Ectodermal cell (in vitro differentiated cells): ENCODE data around the gene FGFRL1.

Experiments used
- H3K27ac ChIP-seq: 2 replicates; pipeline ENCODE4 v1.7.0; 2013; ENCODE audit warnings: mild to moderate bottlenecking, low read depth, low read length; ENCODE audit not compliant: insufficient read depth, poor library complexity, severe bottlenecking
- H3K27me3 ChIP-seq: 2 replicates; pipeline ENCODE4 v1.7.0; 2013; ENCODE audit warnings: mild to moderate bottlenecking, low read length; ENCODE audit not compliant: insufficient read depth, control insufficient read depth, poor library complexity, severe bottlenecking
- H3K36me3 ChIP-seq: one replicate; pipeline ENCODE4 v1.7.0; 2013; ENCODE audit warnings: low read length; ENCODE audit not compliant: control insufficient read depth, insufficient read depth
- H3K4me1 ChIP-seq: one replicate; pipeline ENCODE4 v1.7.0; 2013; ENCODE audit warnings: low read length; ENCODE audit not compliant: control insufficient read depth, insufficient read depth
- H3K4me3 ChIP-seq: 2 replicates; pipeline ENCODE4 v1.7.0; 2013; ENCODE audit warnings: low read depth, low read length, control low read depth; ENCODE audit not compliant: insufficient read depth
- H3K9me3 ChIP-seq: 2 replicates; pipeline ENCODE4 v1.7.0; 2013; ENCODE audit warnings: mild to moderate bottlenecking, low read length, moderate library complexity; ENCODE audit not compliant: control insufficient read depth
- WGBS, 2 experiments: methylation state at CpG; one replicate each; pipeline ENCODE4 v1.1.7; 2013; ENCODE audit warnings: missing lambda C conversion rate in 2 of 2; 5-methylcytosine and 5-hydroxymethylcytosine counted together

FGFRL1 gene

GRCh38 chr4:1027915-1028238, 16.5 kb downstream of the FGFRL1 start:
- 76 to 81% methylated on average over 9 of the region's 9 CpGs for WGBS, 2 experiments
- H3K27ac ChIP-seq: no peak overlapping the region
- no peaks in the 10 kb centered on the region for H3K36me3 ChIP-seq
- peaks cover 11% of the 10 kb centered on the region for H3K4me1 ChIP-seq
- no peaks in the 10 kb centered on the region for H3K27me3 ChIP-seq
- no peak overlapping the region for H3K4me3 ChIP-seq
- no peaks in the 10 kb centered on the region for H3K9me3 ChIP-seq

- Histone ChIP-seq H3K4me1 (peaks cover 11% of the 10 kb centered on the region), H3K9me3 (no peaks in the 10 kb centered on the region), H3K36me3 (no peaks in the 10 kb centered on the region), H3K27me3 (no peaks in the 10 kb centered on the region), H3K4me3 (no peak overlapping the region), H3K27ac (no peak overlapping the region)
- WGBS, 2 experiments: 92% methylated on average over 36 of the region's 36 CpGs
These were observed 17.3 kb downstream of the FGFRL1 start for GRCh38 chr4:1028574-1029220.

GRCh38 chr4:1029529-1029928, 18.1 kb downstream of the FGFRL1 start:
- H3K27me3 ChIP-seq: no peaks in the 10 kb centered on the region
- 95 to 96% methylated on average over 17 of the region's 17 CpGs for WGBS, 2 experiments
- H3K27ac ChIP-seq: no peak overlapping the region
- no peaks in the 10 kb centered on the region for H3K9me3 ChIP-seq
- no peak overlapping the region for H3K4me3 ChIP-seq
- H3K36me3 ChIP-seq: no peaks in the 10 kb centered on the region
- peaks cover 11% of the 10 kb centered on the region for H3K4me1 ChIP-seq

GRCh38 chr4:1030031-1030430, 18.6 kb downstream of the FGFRL1 start:
- H3K36me3 ChIP-seq: no peaks in the 10 kb centered on the region
- peaks cover 11% of the 10 kb centered on the region for H3K4me1 ChIP-seq
- H3K9me3 ChIP-seq: no peaks in the 10 kb centered on the region
- no peak overlapping the region for H3K27ac ChIP-seq
- no peak overlapping the region for H3K4me3 ChIP-seq
- WGBS, 2 experiments: 81% methylated on average over 12 of the region's 12 CpGs
- H3K27me3 ChIP-seq: no peaks in the 10 kb centered on the region

- Histone ChIP-seq H3K9me3 (no peaks in the 10 kb centered on the region), H3K4me1 (peaks cover 11% of the 10 kb centered on the region), H3K36me3 (no peaks in the 10 kb centered on the region), H3K4me3 (no peak overlapping the region), H3K27ac (no peak overlapping the region), H3K27me3 (no peaks in the 10 kb centered on the region)
- WGBS, 2 experiments: 80 to 83% methylated on average over 16 of the region's 16 CpGs
These were observed 19.1 kb downstream of the FGFRL1 start for GRCh38 chr4:1030559-1030958.

- H3K36me3 ChIP-seq: no peaks in the 10 kb centered on the region
- no peak overlapping the region for H3K27ac ChIP-seq
- no peak overlapping the region for H3K4me3 ChIP-seq
- H3K4me1 ChIP-seq: peaks cover 15% of the 10 kb centered on the region
- 93% methylated on average over 8 of the region's 8 CpGs for WGBS, 2 experiments
- no peaks in the 10 kb centered on the region for H3K9me3 ChIP-seq
- H3K27me3 ChIP-seq: no peaks in the 10 kb centered on the region
These were observed 19.9 kb downstream of the FGFRL1 start for GRCh38 chr4:1031346-1031745.

GRCh38 chr4:1031956-1032795, 20.8 kb downstream of the FGFRL1 start:
- Histone ChIP-seq H3K4me3 (no peak overlapping the region), H3K4me1 (peaks cover 23% of the 10 kb centered on the region), H3K27me3 (no peaks in the 10 kb centered on the region), H3K9me3 (no peaks in the 10 kb centered on the region), H3K36me3 (no peaks in the 10 kb centered on the region), H3K27ac (no peak overlapping the region)
- 85% methylated on average over 37 of the region's 37 CpGs for WGBS, 2 experiments

- Histone ChIP-seq H3K9me3 (no peaks in the 10 kb centered on the region), H3K27me3 (no peaks in the 10 kb centered on the region)
These were observed 21.4 kb downstream of the FGFRL1 start for GRCh38 chr4:1032861-1033260.

GRCh38 chr4:1033840-1034551, 22.6 kb downstream of the FGFRL1 start:
- 88 to 89% methylated on average over 35 of the region's 35 CpGs for WGBS, 2 experiments
- no peak overlapping the region for H3K27ac ChIP-seq
- no peaks in the 10 kb centered on the region for H3K9me3 ChIP-seq
- no peak overlapping the region for H3K4me3 ChIP-seq
- H3K27me3 ChIP-seq: no peaks in the 10 kb centered on the region
- H3K4me1 ChIP-seq: peaks cover 17% of the 10 kb centered on the region
- no peaks in the 10 kb centered on the region for H3K36me3 ChIP-seq

More at GRCh38 chr4:1032861-1033260, 21.4 kb downstream of the FGFRL1 start:
- Histone ChIP-seq H3K4me3 (no peak overlapping the region), H3K4me1 (peaks cover 23% of the 10 kb centered on the region), H3K27ac (no peak overlapping the region), H3K36me3 (no peaks in the 10 kb centered on the region)
- 92 to 93% methylated on average over 10 of the region's 10 CpGs for WGBS, 2 experiments

- H3K36me3 ChIP-seq: no peaks in the 10 kb centered on the region
- H3K27ac ChIP-seq: no peak overlapping the region
- peaks cover 25% of the 10 kb centered on the region for H3K4me1 ChIP-seq
- H3K9me3 ChIP-seq: no peaks in the 10 kb centered on the region
- WGBS, 2 experiments: 80 to 84% methylated on average over 26 of the region's 26 CpGs
- no peaks in the 10 kb centered on the region for H3K27me3 ChIP-seq
- H3K4me3 ChIP-seq: no peak overlapping the region
These were observed 24.1 kb downstream of the FGFRL1 start for GRCh38 chr4:1035510-1035909.
